Renal pelvis (tissue), 4 donors: ENCODE results near the gene NOS1AP. TPM values are rescaled to one million over a fixed set of nuclear protein-coding genes. Genes with fewer than 3 reads are reported as not detected.

Source experiments
- DNase-seq: peaks from one replicate; pipeline ENCODE4 v3.0.0-alpha.2; 2013
- polyA plus RNA-seq, 3 donors: library from polyadenylated mRNA; unstranded; fragments of 120-200 nt; gene quantifications; one replicate each; pipeline ENCODE4 v1.2.1, GENCODE V29; 2013; ENCODE audit not compliant: insufficient read length in 3 of 3

The NOS1AP gene
- polyA plus RNA-seq, 3 donors: 9.6 to 14.1 (median 10.0) TPM

DNA sequence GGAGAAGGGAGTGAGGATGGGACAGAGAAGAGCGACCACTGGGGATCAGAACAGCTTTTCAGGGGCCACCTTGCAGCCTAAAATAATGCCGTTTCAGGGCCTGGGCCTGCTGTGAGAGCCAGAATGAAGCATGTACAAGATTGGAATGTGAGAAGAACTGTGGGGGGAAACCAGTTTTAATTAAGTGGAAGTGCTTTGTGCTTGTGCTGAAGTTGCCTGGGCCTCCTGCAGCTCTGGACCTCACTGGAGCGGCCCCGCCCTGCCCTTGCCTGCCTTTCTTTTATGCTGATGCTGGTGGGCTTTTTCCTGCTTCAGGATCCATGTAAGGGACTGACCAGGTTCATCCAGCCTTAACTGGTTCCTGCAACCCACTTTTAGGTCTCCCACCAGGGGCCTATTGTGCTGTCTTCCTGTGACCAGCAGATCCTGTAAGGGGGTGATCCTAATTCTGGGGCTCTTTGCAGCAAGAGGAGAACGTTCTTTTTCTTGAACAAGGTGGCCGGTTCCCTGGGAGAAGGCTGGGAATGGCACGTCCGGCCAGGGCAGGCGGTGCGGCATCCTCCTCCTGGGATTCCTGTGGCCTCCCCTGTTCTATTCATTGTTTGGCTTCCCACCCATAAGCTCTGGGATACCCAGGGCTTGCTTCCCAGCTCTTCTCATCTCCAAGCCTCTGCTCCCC, 315.2 kb downstream of the NOS1AP start:
- DNase-seq: no peak

- no peak for DNase-seq
These were observed 315.8 kb downstream of the NOS1AP start for GRCh38 chr1:162385280-162385623.

DNA sequence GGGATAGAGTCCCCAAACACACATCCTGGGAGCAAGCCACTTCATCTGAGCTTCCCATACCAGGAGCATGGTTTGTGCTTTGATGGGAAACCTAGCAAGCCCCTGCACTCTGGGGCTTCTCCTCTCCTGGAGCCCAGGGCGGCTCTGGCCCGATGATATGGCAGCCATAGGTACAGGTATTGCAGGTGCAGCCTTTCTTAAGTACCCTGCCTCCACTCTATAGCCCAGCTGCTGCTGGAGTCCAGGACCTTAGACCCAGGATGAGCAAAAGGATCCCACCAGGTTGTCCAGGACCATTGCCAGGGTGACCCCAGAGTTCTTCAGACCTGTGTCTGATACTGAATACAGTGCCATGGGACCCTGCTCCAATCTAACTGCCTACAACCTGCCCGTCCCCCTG, 316.2 kb downstream of the NOS1AP start:
- DNase-seq: no peak

GRCh38 chr1:162386292-162387225, 317.1 kb downstream of the NOS1AP start:
- no peak for DNase-seq

GRCh38 chr1:162387226-162388082, 318.0 kb downstream of the NOS1AP start:
- DNase-seq: no peak

DNA sequence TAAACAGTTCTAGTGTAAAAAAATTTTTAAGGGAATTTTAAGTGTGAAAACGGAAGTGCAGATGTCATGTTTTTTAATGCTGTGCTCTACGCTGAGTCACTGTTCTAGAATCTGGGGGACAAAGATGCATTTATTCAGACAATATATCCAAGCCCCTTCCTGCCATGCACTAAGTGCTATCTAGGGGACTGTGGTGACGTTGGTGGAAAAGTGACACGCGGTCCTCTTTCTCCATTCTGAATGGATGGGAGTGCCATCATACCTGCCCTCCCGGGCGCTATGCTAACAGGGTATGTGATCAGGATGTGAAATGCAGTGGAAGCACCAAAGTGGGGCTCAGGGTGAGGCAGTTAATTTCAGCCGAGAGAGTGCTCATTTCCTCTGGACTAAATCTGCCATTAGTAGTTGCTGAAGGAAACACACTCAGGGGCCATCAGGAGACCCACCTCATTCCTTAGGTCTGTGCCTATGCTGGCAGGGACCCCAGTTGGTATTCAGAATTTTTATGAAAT, 318.6 kb downstream of the NOS1AP start:
- no peak for DNase-seq

- no peak for DNase-seq
These were observed 319.1 kb downstream of the NOS1AP start for GRCh38 chr1:162388615-162389014.

GRCh38 chr1:162389021-162389818, 319.7 kb downstream of the NOS1AP start:
- DNase-seq: no peak

DNA sequence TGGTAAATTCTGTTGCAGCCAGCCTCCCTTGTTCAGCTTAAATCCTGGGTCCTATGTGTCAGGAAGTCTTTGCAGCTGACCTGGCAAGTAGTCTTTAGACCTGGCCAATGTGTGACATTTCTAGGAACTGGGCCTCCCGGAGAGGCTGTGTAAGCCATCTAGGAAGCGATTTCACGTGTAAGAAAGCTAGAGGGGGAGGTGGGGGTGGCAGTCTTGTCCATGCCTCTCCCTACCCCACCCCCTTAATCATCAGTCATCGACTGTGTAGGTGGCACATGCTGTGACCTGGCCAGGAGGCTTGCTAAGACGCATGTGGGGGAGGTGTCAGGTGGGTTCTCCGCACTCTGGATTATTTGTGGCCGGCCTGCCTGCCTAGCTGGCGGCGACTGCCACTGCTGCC, 320.5 kb downstream of the NOS1AP start:
- no peak for DNase-seq

- no peak for DNase-seq
These were observed 321.1 kb downstream of the NOS1AP start for GRCh38 chr1:162390396-162391185.

DNA sequence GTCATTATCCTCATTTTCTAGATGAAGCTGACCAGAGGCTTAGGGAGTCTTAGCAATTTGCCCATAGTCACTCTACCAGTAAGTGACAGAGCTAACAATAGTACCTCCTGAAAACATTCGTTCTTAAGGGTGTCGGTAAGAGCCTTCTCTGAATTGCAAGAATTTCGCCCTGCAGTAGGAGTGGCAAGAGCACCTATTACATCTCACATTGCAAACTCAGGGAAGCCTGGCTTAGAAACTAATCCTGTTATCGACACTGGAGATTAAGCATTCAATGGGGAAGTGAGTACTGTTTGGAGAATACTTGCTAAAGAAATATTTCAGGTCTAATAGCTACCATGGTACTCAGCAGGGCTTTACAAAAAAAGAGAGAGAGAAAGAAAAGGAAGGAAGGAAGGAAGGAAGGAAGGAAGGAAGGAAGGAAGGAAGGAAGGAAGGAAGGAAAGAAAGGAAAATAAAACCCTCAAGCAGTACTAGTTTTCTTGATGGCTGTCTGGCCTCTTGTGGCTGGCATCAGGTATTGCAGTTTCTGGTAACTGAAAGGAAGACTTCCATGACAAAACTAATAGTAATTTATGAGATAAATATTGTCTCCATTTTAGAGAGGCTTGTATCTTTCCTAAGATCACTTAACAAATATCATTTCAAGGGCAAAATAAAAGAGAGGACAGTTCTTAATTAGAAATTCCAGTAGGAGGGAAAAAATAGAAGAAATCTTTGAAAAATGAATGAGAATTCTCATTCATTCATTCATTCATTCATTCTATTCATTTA, 322.5 kb downstream of the NOS1AP start:
- DNase-seq: no peak

DNA sequence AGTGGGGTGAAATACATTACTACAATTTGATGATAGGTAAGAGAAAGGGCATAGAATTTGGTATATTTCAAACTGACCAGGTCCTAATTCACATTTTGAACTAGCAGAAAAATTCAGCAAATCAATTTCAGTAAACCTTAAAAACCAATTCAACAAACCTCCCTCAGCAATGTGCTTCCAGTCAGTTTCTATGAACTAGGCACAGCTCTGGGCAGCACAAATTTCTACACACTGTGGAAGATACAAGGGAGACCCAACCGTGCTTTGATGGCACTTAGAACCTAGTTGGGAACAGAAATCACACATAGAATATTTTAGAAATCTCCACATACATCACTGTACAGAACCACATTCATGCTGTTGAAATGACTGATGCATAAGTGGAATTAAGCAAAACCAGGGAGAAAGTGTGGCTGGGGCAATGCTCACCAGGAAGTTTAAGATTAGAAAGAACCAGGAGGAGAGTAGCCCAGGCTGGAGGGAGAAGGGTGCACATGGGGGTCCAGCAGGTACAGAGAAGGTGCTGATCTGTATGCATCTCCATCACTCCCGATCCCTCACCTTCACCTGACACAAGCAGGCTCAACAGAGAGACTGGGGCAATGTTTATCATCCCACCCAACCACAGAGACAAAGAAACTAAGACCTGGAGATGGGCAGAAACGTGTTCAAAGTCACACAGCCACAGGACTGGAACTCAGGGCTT, 326.9 kb downstream of the NOS1AP start:
- no peak for DNase-seq

DNA sequence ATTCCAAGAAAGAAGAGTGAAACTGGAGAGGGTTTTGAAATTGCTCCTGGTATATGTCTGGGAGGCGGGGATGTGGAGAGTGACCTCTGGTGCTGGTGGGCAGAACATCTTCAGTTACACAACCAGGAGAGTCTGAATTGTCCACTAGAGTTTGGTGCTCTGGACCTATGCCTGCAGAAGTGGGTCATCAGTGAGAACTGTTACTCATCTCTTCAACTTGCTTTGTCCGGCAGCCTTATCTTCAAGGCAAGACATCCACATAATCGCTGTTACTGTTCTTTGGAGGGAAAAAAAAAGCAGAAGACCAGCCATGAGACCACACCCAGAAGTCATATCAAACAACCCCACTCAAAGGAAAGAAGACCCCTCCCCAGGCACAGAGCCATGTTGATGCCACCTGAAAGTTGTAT, 327.6 kb downstream of the NOS1AP start:
- no peak for DNase-seq

- DNase-seq: no peak
These were observed 328.6 kb downstream of the NOS1AP start for GRCh38 chr1:162397943-162398560.

DNA sequence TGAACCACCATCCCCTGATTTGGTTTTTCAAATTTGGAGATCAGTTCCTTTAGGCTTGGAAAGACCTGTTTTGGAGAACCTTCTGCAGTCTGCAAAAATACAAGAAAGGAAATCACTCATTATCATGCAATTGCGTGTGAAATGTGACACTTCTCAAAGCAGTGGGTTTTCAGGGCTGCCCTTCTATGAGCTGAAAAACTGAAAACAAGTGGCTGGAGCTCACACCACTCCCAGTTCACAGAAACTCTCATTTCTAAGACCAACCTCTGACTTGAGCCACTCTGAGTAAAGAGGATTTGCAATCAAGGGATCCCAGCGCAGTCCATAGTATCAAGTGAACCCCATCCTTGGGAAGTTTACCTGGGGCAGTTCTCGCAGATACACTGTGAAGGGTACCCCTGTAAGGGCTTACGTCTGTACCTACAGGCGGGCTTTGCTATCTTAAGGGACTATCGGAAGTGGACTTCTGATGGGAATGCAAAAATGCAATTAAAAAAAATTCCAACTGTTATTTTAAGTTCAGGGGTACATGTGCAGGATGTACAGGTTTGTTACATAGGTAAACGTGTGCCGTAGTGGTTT, 329.6 kb downstream of the NOS1AP start:
- DNase-seq: no peak

- DNase-seq: no peak
These were observed 331.4 kb downstream of the NOS1AP start for GRCh38 chr1:162400790-162401355.

GRCh38 chr1:162404550-162405160, 335.2 kb downstream of the NOS1AP start:
- no peak for DNase-seq
